Activated T-helper 9 cell treated with anti-CD3 and anti-CD28 coated beads, Interleukin-2, amount 50 U/mL, for 16 hours (primary cell): Measurements from ENCODE around the gene SMARCA2.
A peak's percentile ranks its signal among the peaks of the same experiment; 100 is the strongest.

ENCODE experiments used
- DNase-seq: peaks from one replicate; pipeline ENCODE4 v3.0.0-alpha.2; 2020; ENCODE audit warnings: low read depth

Gene SMARCA2

GRCh38 chr9:2215921-2216441 is 200.8 kb downstream of the SMARCA2 start:
- DNase-seq, result no peak

GRCh38 chr9:2216591-2216990 is 201.4 kb downstream of the SMARCA2 start:
- DNase-seq, result no peak

- no peak for DNase-seq
These were observed 202.4 kb downstream of the SMARCA2 start for GRCh38 chr9:2217540-2217939.

- DNase-seq, result no peak
These were observed 204.9 kb downstream of the SMARCA2 start for GRCh38 chr9:2220036-2220435.

GRCh38 chr9:2227144-2227867 is 212.2 kb downstream of the SMARCA2 start:
- DNase-seq, result no peak

- DNase-seq, result no peak
These were observed 213.0 kb downstream of the SMARCA2 start for GRCh38 chr9:2228132-2228531.

GRCh38 chr9:2228641-2229040 is 213.5 kb downstream of the SMARCA2 start:
- DNase-seq, result no peak

- no peak for DNase-seq
These were observed 214.1 kb downstream of the SMARCA2 start for GRCh38 chr9:2229109-2229721.

- no peak for DNase-seq
These were observed 215.2 kb downstream of the SMARCA2 start for GRCh38 chr9:2230362-2230761.

- DNase-seq, result no peak
These were observed 216.0 kb downstream of the SMARCA2 start for GRCh38 chr9:2231101-2231500.

GRCh38 chr9:2231829-2232228 is 216.7 kb downstream of the SMARCA2 start:
- no peak for DNase-seq

- no peak for DNase-seq
These were observed 218.1 kb downstream of the SMARCA2 start for GRCh38 chr9:2233274-2233673.

- DNase-seq, result no peak
These were observed 219.3 kb downstream of the SMARCA2 start for GRCh38 chr9:2234371-2234893.

GRCh38 chr9:2235623-2236022 is 220.5 kb downstream of the SMARCA2 start:
- no peak for DNase-seq

GRCh38 chr9:2236850-2237249 is 221.7 kb downstream of the SMARCA2 start:
- DNase-seq, result no peak

- DNase-seq, result no peak
These were observed 226.3 kb downstream of the SMARCA2 start for GRCh38 chr9:2241461-2241835.

GRCh38 chr9:2241836-2242741 is 226.9 kb downstream of the SMARCA2 start:
- peak; percentile 21 for DNase-seq

GRCh38 chr9:2242831-2243330 is 227.7 kb downstream of the SMARCA2 start:
- no peak for DNase-seq
